HG03354 (cell line): Measurements from ENCODE around the gene MAST3.
"Not testable (repeated sequence)": the region's sequence is repeated elsewhere in the genome, so short reads cannot be mapped to it uniquely, and the experiment has no call there.

ENCODE experiments used
- ATAC-seq: cut with Tn5 transposase; IDR thresholded peaks from one replicate; pipeline ENCODE4 v1.9.1; 2021; ENCODE audit warnings: mild to moderate bottlenecking; ENCODE audit not compliant: unreplicated experiment, poor library complexity, severe bottlenecking

MAST3 gene

GRCh38 chr19:18155095-18156087, 57.8 kb downstream of the MAST3 start:
- no peak for ATAC-seq

GRCh38 chr19:18156268-18156667, 58.7 kb downstream of the MAST3 start:
- no peak for ATAC-seq

DNA sequence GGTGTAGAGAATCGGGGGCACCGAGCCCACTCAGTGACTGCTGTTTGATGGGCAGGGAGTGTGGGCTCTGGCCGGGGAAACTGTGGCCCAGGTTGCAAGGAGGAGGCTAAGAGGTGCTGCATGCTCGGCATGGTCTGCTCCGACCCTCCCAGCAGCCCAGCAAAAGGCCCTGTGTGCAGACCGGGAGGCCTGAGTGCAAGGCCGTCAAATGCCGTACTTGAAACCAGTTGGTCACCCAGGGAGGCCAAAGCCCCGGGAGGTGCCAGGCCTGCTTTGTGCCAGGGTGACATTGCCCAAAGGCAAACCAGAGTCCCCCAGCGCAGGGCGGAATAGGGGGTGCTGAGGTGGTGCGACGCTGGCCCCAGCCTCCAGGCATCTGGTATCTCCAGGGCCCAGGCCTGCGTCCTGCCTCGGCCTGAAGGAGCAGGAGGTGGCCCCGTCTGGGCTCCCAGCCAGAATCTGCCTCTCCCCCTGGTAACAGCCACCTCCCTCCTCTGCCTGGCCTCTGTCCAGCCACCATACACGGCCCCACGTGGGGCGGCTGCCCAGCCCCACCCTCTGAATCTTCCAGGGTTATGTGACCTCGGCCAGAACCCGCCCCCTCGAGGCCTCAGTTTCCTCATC, 59.4 kb downstream of the MAST3 start:
- no peak for ATAC-seq

GRCh38 chr19:18157465-18158063, 60.0 kb downstream of the MAST3 start:
- ATAC-seq: no peak

GRCh38 chr19:18158467-18158866, 60.9 kb downstream of the MAST3 start:
- no peak for ATAC-seq

- not testable (repeated sequence) for ATAC-seq
Observed at GRCh38 chr19:18159059-18159616, 61.6 kb downstream of the MAST3 start.

DNA sequence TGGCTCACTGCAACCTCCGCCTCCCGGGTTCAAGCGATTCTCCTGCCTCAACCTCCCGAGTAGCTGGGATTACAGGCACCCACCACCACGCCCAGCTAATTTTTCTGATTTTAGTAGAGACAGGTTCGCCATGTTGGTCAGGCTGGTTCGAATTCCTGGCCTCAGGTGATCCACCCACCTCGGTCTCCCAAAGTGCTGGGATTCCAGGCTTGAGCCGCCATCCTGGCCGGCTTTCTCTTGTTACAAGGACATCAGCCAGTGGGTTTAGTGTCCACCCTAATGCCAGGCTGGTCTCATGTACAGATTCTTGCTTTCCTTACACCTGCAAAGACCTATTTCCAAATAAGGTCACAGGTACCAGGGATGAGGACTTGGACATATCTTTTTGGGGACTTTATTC, 62.2 kb downstream of the MAST3 start:
- no peak for ATAC-seq

GRCh38 chr19:18160493-18160970, 63.0 kb downstream of the MAST3 start:
- ATAC-seq: no peak

DNA sequence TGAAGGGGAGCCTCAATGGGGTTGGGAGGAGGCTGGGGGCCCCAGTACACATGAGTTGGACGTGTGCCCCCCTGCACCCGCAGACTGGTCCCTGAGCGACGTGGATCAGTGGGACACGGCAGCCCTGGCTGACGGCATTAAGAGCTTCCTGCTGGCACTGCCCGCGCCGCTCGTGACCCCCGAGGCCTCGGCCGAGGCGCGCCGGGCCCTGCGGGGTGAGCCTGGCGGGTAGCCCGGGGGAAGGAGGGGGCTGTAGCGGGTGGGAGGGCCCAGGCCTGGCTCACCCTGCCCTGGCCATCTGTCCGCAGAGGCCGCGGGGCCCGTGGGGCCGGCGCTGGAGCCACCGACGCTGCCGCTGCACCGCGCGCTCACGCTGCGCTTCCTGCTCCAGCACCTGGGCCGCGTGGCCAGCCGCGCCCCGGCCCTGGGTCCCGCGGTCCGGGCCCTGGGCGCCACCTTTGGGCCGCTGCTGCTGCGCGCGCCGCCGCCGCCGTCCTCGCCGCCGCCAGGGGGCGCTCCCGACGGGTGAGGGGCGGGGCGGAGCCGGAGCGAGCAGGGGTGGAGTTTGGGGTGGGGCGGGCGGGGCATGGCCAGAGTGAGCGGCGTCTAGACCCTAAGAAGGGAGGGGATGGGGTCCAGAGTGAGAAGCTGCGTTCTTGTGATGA, 63.5 kb downstream of the MAST3 start:
- ATAC-seq: peak; percentile 84

- ATAC-seq: peak; percentile 20
Observed at GRCh38 chr19:18161636-18162002, 64.0 kb downstream of the MAST3 start.

DNA sequence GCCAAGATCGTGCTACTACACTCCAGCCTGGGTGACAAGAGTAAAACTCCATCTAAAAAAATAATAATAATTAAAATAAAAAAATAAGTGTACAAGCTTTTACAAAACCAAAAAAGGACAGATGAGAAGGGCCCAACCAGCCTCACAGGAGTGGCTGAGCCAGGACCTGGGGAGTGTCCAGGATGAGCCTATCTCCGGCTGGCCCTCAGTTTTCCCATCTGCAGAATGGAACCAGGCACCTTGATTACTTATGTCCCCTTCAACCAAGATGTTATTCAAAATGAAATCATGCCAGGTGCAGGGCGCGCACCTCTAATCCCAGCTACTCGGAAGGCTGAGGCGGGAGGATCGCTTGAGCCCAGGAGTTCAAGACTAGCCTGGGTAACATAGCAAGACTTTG, 66.5 kb downstream of the MAST3 start:
- ATAC-seq: no peak

GRCh38 chr19:18165794-18166544, 68.4 kb downstream of the MAST3 start:
- no peak for ATAC-seq

DNA sequence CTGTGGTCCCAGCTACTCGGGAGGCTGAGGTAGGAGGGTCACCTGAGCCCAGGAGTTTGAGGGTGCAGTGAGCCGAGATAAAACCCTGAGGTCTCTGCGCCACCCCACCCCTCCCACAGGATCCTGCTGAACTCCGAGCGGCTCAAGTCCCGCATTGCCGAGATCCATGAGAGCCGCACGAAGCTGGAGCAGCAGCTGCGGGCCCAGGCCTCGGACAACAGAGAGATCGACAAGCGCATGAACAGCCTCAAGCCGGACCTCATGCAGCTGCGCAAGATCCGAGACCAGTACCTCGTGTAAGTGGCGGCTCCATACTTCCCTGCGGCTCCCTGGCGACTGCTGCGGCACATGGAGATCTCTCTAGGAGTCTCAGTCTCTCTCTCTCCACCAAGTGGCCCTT, 69.4 kb downstream of the MAST3 start:
- ATAC-seq: no peak

GRCh38 chr19:18167975-18168645, 70.5 kb downstream of the MAST3 start:
- ATAC-seq: peak; percentile 45

GRCh38 chr19:18168673-18169381, 71.2 kb downstream of the MAST3 start:
- ATAC-seq: no peak

GRCh38 chr19:18170714-18171255, 73.2 kb downstream of the MAST3 start:
- no peak for ATAC-seq

DNA sequence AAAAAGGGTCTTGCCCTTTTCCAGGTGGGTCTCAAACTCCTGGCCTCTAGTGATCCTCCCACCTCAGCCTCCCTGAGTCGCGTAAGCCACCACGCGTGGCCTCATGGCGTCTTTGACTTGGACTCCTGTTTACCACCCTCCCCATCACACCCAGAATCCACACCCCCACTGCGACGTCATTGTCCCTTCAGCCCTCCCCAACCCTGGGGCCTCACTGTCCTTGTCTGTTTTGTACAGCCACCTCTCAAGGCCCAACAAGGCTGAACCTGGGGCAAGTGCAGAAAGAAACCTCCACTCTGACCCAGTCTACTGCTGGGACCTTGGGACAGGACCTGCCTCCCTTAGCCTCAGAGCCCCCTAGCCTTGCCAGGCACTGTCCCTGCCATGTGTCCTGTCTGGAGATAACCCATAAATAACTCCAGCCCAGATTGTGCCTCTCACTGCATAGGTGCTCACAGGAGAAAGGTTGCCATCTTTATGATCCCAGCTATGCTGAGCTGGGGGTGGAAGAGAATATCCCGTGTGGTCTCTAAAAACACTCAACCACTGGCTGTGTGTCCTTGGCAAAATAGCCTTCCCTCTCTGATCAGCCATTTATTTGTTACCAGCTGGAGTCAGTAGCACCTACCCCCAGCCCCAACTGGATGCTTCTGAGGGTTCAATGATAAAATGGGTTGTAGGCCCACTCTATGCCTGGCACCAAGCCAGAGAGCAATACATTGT, 74.2 kb downstream of the MAST3 start:
- ATAC-seq: no peak
